Urinary bladder (tissue), 4 donors: ENCODE measurements around the gene DOHH. TPM values are rescaled to one million over a fixed set of nuclear protein-coding genes. Genes with fewer than 3 reads are reported as not detected.

Source experiments
- DNase-seq: peaks from one replicate; pipeline ENCODE4 v3.0.0-alpha.2; 2015; ENCODE audit errors: extremely low spot score
- H3K27ac ChIP-seq: one replicate; pipeline ENCODE4 v1.5.1; 2013; ENCODE audit warnings: low read depth, mild to moderate bottlenecking, moderate library complexity
- H3K36me3 ChIP-seq: one replicate; pipeline ENCODE4 v1.6.1; 2013; ENCODE audit warnings: mild to moderate bottlenecking, moderate library complexity; ENCODE audit not compliant: insufficient read depth
- H3K4me1 ChIP-seq: one replicate; pipeline ENCODE4 v1.6.1; 2013; ENCODE audit warnings: mild to moderate bottlenecking, moderate library complexity; ENCODE audit not compliant: insufficient read depth
- H3K4me3 ChIP-seq: one replicate; pipeline ENCODE4 v1.5.1; 2013; ENCODE audit warnings: low read depth, low read length
- WGBS: extraction: QIAGEN DNeasy Blood & Tissue Kit; methylation state at CpG from one replicate; pipeline ENCODE4 v1.1.7; 2013; 5-methylcytosine and 5-hydroxymethylcytosine counted together
- polyA plus RNA-seq: library from polyadenylated mRNA; stranded (reverse); fragments of 200-250 nt; gene quantifications from one replicate; pipeline ENCODE4 v1.2.3, GENCODE V29; 2013
- total RNA-seq: library from RNA; depleted of rRNA; stranded (reverse); fragments of >200 nt; gene quantifications from one replicate; pipeline ENCODE4 v1.2.3, GENCODE V29; 2014
- donor health status: healthy with polysubstance abuse.
- donor health status: healthy.

Gene DOHH
- total and polyA plus RNA-seq, 2 donors = 2.9 to 18.3 TPM

GRCh38 chr19:3519126-3519525 lies 18.7 kb upstream of the DOHH start:
- Histone ChIP-seq H3K27ac (no peak overlapping the region), H3K4me3 (no peak overlapping the region), H3K36me3 (no peaks in the 10 kb centered on the region)

GRCh38 chr19:3518659-3519058 lies 18.2 kb upstream of the DOHH start:
- WGBS = 75% methylated on average over 2 of the region's 2 CpGs
- Histone ChIP-seq H3K4me3 (no peak overlapping the region), H3K36me3 (no peaks in the 10 kb centered on the region), H3K27ac (no peak overlapping the region), H3K4me1 (no peaks in the 10 kb centered on the region)
- DNase-seq = no peak

More at GRCh38 chr19:3519126-3519525, 18.7 kb upstream of the DOHH start:
- no peak for DNase-seq
- WGBS = 89% methylated on average over 18 of the region's 18 CpGs
- H3K4me1 ChIP-seq = no peaks in the 10 kb centered on the region

GRCh38 chr19:3518255-3518654 lies 17.8 kb upstream of the DOHH start:
- H3K4me3 ChIP-seq = no peak overlapping the region
- no peaks in the 10 kb centered on the region for H3K4me1 ChIP-seq
- no peak for DNase-seq
- H3K36me3 ChIP-seq = no peaks in the 10 kb centered on the region
- 84% methylated on average over 10 of the region's 10 CpGs for WGBS
- H3K27ac ChIP-seq = no peak overlapping the region

- Histone ChIP-seq H3K4me3 (no peak overlapping the region), H3K36me3 (no peaks in the 10 kb centered on the region), H3K4me1 (no peaks in the 10 kb centered on the region), H3K27ac (no peak overlapping the region)
- no peak for DNase-seq
- WGBS = 93% methylated on average over 2 of the region's 2 CpGs
Measured at GRCh38 chr19:3517638-3518037, 17.2 kb upstream of the DOHH start.

- WGBS = 74% methylated on average over 15 of the region's 15 CpGs
- H3K4me1 ChIP-seq = no peaks in the 10 kb centered on the region
- no peak for DNase-seq
- no peaks in the 10 kb centered on the region for H3K36me3 ChIP-seq
- H3K27ac ChIP-seq = no peak overlapping the region
- H3K4me3 ChIP-seq = no peak overlapping the region
Measured at GRCh38 chr19:3516675-3517207, 16.3 kb upstream of the DOHH start.

- Histone ChIP-seq H3K36me3 (no peaks in the 10 kb centered on the region), H3K4me3 (no peak overlapping the region), H3K4me1 (no peaks in the 10 kb centered on the region), H3K27ac (no peak overlapping the region)
- WGBS = 69% methylated on average over 15 of the region's 15 CpGs
- DNase-seq = no peak
Measured at GRCh38 chr19:3515891-3516422, 15.5 kb upstream of the DOHH start.

GRCh38 chr19:3514930-3515329 lies 14.5 kb upstream of the DOHH start:
- no peak overlapping the region for H3K27ac ChIP-seq
- no peaks in the 10 kb centered on the region for H3K36me3 ChIP-seq
- H3K4me1 ChIP-seq = no peaks in the 10 kb centered on the region
- no peak overlapping the region for H3K4me3 ChIP-seq
- WGBS = 75% methylated on average over 12 of the region's 12 CpGs
- no peak for DNase-seq

GRCh38 chr19:3513229-3514140 lies 13.0 kb upstream of the DOHH start:
- no peak for DNase-seq
- no peak overlapping the region for H3K4me3 ChIP-seq
- no peaks in the 10 kb centered on the region for H3K36me3 ChIP-seq
- no peak overlapping the region for H3K27ac ChIP-seq
- no peaks in the 10 kb centered on the region for H3K4me1 ChIP-seq
- WGBS = 84% methylated on average over 23 of the region's 23 CpGs

GRCh38 chr19:3512562-3513228 lies 12.2 kb upstream of the DOHH start:
- H3K36me3 ChIP-seq = no peaks in the 10 kb centered on the region
- no peak overlapping the region for H3K4me3 ChIP-seq
- no peak overlapping the region for H3K27ac ChIP-seq
- DNase-seq = no peak
- 88% methylated on average over 17 of the region's 17 CpGs for WGBS
- no peaks in the 10 kb centered on the region for H3K4me1 ChIP-seq

- Histone ChIP-seq H3K4me3 (no peak overlapping the region), H3K4me1 (no peaks in the 10 kb centered on the region), H3K36me3 (no peaks in the 10 kb centered on the region), H3K27ac (no peak overlapping the region)
- WGBS = 82% methylated on average over 26 of the region's 26 CpGs
- DNase-seq = no peak
Measured at GRCh38 chr19:3511506-3512251, 11.2 kb upstream of the DOHH start.

GRCh38 chr19:3510727-3511126 lies 10.3 kb upstream of the DOHH start:
- Histone ChIP-seq H3K4me1 (no peaks in the 10 kb centered on the region), H3K27ac (no peak overlapping the region), H3K4me3 (no peak overlapping the region), H3K36me3 (no peaks in the 10 kb centered on the region)
- 86% methylated on average over 22 of the region's 22 CpGs for WGBS
- no peak for DNase-seq

GRCh38 chr19:3509566-3509989 lies 9.1 kb upstream of the DOHH start:
- 89% methylated on average over 15 of the region's 15 CpGs for whole genome bisulfite sequencing
- Histone ChIP-seq H3K4me3 (no peak overlapping the region), H3K4me1 (no peaks in the 10 kb centered on the region), H3K27ac (no peak overlapping the region), H3K36me3 (no peaks in the 10 kb centered on the region)
- DNase-seq = no peak
